ENCODE data around the gene ASPHD1.
"Not testable (repeated sequence)": the region's sequence is repeated elsewhere in the genome, so short reads cannot be mapped to it uniquely, and the experiment has no call there.

ASPHD1 gene

DNA sequence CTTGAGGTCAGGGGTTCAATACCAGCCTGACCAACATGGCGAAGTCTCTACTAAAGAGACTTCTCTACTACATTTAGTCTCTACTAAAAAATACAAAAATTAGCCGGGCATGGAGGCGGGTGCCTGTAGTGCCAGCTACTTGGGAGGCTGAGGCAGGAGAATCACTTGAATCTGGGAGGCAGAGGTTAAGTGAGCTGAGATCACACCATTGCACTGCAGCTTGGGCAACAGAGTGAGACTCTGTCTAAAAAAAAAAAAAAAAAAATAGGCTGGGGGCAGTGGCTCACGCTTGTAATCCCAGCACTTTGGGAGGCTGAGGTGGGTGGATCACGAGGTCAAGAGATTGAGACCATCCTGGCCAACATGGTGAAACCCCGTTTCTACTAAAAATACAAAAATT, 9.6 kb downstream of the ASPHD1 start:
- not testable (repeated sequence) for DNase-seq

DNA sequence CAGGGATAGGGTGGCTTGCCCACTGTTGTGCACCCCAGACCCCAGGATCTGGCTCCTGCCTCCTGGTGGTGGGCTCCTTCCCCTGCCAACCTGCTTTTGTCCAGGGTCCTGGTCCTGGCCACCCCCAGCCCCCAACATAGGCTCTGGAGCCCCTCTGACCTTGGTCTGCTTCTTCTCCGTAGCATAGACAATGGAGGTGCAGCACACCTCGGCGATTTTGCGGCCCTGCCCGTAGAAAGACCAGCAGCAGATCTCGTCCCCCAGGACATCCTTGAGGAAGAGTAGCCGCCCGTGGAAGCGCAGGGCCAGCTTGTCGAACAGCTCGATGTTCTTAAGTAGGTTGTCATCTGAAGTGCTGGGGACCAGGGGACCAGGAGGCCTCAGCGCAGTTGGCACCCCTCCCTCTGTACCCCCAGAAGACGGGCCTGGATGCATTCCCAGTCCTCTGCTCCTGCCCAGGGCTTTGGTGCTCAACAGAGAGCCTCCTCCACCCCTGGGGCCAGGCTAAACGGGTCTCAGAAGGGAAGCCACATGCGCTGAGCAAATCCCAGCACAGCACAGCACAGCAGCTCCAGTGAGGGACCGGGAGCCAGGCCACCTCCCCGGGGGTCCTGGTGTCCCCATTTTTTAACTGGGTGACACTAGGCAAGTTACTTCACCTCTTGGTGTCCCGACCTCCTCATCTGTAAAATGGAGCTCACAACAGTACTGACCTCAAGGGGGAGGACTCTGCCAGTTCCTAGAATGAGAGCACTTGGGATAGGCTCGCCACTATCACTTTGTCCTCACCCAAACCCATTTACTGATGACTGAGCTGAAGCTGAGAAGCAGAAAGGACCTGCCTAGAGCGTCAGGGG, 10.8 kb downstream of the ASPHD1 start:
- DNase-seq, result no peak

DNA sequence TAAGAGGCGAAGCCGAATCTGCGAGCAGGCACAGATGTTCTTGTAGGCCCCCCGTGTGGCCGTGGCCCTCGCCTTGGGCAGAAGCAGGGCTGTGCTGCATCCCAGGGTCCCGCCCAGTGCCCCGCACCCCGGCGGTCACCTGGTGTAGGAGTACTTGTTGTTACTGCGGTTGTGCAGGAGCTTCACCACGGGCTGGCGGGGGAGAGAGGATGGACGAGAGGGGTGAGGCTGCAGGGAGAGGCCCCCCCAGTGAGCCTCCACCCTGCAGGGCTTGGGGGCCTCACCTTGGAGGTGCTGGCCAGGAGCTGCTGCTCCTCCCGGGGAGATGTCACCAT, 11.4 kb downstream of the ASPHD1 start:
- DNase-seq, result no peak

DNA sequence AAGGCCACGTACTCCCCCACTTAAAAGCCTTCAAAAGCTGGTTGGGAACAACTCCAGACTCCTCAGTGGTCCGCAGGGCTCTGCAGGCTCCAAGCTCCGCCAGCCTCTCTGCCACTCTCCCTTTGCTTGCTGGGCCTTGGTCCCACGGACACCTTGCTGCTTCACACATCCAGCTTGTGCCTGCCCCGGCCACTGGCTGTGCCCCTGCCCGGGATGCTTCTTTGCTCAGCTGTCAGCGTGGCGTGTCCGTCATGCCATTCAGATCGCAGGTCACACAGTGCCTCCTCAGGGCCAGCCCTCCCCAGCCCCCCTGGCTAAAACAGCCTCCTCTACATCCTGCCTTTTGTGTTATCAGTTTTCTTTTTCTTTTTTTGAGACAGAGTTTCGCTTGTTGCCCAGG, 11.8 kb downstream of the ASPHD1 start:
- no peak for DNase-seq

DNA sequence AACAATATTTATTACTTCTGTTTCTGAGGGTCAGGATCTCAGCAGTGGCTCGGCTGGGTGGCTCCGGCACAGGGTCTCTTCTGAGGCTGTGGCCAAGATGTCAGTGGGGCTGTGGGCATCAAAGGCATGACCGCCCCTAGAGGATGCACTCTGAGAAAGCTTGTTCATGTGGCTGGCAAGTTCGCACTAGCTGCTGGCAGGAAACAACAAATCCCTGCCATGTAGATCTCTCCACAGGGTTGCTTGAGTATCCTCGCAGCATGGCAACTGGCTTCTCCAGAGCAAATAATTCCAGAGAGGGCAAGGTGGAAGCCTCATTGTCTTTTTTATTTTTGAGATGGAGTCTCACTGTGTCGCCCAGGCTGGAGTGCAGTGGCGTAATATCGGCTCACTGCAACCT, 13.2 kb downstream of the ASPHD1 start:
- DNase-seq, result no peak

DNA sequence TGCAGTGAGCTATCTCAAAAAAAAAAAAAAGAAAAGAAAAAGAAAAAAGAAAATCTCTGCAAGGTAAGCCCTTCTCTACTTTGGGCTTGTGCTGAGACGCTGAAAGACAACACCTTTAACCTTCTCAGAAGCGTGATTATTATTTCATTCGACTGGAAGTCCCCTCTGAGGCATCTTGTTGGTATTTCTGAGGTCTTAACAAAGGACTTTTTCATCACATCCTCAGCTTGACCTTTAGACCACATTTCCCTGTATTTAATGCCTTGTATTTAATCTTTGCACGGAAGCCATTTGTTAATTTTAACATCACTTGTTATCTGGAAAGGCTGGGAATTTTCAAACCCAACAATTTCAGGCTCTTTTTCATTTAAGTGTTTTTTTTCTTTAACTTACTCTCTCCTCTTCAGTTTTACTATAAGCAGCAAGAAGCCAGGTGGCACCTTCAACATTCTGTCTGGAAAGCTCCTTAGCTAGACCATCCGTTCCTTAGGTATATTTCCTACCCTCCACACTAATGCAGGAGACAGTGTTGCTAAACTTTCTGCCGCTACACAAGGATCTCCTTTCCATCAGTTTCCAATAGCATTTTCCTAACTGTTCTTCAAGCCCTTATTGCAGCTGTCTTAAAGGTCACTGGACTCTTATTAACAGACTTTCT, 15.4 kb downstream of the ASPHD1 start:
- DNase-seq, result no peak

DNA sequence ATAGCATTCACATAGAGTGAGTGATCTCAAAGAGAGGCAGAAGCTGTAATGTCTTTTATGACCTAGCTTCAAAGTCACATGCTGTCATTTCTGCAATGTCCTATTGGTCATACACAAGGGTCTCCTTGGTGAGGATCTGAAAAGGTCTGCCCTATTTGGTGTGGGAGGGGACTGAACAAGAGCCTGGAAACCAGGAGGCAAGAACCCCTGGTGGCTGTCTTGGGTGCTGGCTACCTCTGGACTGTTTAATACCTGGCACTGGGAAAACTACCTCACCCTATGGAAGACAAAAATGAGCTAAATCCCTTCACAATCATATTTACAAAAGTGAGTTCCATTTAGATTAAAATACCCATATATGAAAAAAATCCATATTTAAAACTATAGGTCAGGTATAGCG, 16.7 kb downstream of the ASPHD1 start:
- no peak for DNase-seq

DNA sequence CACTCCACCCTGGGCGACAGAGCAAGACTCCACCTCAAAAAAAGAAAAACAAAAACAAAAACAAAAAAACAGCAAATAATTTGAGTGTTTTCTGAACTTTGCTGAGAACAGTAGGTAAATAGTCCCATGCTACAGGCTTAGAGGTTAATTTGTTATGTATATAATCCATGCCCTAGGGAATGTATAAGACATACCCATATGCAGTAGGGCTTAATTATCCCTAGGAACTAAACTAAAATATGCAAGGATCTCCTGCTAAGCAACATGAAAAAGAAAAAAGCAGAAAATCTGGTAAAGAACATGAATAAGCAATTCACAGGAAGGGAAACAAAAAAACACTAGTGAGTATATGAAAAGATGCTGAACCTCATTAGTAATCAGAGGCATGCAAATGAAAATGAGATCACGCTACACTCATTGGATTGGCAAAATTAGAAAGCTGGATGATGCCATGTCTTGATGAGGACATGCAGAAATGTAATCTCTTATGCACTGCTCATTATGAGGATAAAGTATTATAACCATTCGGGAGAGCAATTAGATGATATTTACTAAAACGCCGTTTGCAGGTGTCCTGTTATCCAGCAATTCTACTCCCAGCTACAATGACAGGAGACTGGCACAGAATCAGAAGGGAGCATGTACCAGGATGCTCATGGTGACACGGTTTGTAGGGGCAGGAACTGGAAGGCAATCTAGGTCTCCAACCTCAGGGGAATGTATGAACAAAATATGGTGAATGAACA, 20.2 kb downstream of the ASPHD1 start:
- no peak for DNase-seq

DNA sequence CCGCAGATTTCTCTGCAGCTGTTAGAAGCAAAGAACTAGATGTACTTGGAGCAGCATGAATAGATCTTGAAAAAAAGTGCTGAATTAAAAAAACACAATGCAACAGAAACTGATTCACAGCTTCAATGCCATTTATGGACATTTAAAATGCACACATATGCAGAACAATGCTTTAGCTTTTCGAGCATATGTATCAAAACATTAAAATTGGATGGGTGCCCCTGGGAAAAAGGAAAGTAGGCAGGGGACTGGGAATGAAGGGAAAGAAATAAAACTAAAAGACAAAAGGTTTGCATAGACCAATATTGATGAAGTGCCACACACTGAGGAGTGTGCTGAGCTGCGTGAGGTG, 20.7 kb downstream of the ASPHD1 start:
- DNase-seq, result no peak

DNA sequence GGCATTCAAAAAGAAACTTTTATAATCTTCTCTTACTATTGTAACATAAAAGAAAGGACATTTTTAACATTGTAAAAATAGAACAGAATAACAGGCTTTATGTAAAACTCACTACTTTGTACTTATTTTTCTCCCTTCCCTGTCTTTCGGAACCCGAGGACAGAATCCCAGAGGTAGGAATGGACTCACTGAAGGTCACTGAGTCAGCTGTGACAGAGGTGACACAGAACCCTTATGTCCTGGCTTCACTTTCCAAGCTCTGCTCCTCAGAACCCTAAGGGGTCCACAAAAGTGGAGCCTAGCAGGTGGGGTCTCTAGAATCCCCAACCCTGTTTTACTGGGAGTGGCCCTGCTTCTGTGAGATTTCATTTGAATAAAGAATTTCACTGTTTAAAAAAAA, 22.0 kb downstream of the ASPHD1 start:
- no peak for DNase-seq

DNA sequence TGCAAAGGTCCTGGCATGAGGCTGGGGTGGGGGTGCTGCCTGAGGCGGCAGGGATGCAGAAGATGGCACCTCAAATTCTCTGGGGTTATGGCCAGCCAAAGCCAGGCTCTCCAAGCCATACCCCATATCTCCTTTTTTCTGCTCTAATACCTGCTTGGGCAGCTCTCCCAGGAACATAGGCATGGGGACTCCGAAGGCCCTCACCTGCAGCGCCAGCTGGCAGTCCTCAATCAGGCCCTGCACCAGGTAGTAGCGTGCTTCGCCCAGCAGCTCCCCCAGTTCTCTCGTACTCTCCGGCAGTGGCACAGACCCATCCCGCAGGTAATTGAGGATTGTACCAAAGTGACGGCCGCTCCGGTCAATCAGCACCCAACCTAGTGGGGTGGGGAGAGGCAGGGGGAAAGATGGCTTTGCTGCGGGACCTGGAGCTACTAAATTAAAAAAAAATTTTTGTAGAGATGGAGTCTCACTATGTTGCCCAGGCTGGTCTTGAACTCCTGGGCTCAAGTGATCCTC, 22.8 kb downstream of the ASPHD1 start:
- no peak for DNase-seq

DNA sequence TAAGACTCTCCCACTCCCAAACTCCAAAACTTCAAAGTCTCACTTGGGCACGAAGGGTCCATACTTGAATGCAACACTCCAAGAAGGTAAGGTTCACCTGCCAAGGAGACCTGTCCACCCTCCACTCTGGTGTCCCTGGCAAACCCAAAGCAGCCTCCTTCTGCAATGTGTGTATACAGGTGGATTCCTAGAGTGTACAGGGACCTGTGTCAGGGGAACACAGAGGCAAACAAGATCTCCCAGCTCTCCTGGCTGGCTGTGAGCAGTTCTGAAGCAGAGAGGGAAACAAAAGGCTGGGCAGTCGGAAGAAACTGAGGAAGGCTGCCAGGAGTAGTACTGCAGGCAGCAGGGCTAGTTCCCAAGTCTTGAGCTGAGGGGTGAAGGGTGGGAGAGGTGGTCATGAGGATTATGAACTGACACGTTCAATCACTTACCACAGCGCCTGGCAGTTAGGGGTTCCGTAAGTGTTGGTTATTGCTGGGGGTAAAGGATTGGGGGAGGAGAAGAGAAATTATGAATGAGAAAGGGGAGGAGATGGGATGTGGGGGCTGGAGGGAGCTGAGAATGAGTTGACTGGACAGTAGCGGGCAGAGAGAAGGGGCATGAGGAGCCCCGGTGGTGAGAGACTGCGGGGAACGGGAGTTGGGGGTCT, 24.9 kb downstream of the ASPHD1 start:
- DNase-seq, result no peak

DNA sequence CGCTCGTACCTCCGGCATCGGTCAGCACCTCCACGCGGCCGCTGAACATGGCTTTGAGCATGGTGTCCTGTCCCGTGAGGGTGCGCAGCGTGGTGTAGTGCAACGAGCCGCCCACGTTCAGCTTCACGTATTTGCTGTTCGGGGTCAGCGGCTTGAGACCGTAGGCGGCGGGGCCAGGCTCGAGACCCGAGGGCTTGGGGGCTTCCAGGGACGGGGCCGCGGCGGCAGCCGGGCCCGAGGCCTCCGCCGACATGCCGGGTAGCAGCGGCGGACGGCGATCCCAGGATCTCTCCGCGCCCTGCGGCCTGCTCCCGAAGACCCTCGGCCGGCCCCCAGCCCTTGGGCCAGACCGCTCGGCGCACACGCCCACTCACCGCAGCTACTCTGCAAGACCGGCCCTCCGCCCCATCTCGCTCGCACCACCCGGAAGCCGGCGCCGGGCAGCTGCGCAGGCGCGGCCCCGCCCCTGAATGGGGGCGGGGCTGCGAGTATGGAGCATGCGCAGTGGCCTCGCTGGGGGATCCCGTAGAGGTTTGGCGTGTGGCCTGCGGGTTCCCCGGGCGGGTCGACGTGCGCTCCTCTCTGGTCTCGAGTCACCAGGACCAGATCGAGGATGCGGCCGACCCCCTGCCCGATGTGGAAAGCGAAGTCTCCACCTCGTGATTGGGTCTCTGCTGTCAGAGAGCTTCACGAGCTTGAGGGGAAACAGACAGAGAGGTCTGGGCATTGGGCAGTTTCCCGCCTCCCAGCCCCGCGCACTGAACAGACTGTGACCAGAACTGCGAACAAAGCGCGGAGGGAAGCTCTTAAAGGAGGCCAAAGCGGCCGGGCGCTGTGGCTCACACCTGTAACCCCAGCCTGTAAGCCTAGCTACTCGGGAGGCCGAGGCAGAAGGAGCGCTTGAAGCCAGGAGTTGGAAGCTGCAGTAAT, 25.8 kb downstream of the ASPHD1 start, which contains the start of gene KCTD13:
Gene KCTD13 (minus strand): TSS at position 446 of the 930 bp plus-strand sequence. CDS start 193 bp downstream, at position 253.
- DNase-seq, result peak; percentile 92

DNA sequence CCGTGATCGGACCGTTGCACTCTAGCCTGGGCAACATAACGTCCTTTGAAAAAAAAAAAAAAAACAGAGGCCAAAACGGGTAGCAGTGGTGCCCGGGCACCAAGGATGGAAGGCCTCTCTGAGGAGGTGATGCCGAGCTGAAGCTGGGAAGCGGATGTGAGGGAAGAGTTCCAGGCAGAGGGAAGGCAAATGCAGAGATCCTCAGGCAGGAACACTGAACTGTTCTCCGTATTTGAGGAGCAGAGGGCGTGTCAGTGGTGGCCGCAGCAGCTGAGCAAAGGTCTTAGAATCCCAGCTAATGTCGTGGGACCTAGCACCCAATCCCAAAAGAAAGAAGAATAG, 26.4 kb downstream of the ASPHD1 start:
- no peak for DNase-seq

DNA sequence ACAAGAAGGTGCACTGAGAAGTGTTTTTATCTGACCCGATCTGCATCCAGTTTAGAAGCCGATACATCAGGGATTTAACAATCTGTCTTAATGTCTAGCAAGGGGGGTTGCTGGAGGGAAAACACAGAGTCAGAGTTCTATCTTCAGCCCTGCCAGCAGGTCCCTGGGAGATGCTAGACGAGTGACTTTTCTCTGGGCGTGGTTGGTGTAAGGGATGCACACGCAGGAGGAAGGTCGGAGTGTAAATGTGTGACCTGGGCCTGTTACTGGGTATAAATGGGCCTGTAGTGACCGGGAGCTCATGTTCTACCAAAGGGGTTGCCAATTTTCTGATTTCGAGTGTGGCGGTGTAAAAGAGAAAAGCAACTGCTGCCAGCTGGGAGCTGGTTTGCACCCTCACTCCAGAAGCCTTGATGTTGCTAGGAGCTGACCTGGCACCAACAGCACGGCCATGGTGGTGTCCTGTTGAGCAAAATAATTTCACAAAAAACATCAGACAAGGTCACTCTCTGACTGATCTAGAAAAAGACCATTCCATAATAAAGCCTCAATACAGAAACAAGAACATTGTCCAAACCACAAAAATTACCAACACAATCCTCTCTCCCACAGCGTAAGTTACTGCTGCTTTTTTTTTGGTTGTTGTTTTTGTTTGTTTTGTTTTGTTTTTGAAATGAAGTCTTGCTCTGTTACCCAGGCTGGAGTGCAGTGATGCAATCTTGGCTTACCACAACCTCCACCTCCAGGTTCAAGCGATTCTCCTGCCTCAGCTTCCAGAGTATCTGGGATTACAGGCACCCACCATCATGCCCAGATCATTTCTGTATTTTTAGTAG, 27.0 kb downstream of the ASPHD1 start:
- DNase-seq, result no peak

DNA sequence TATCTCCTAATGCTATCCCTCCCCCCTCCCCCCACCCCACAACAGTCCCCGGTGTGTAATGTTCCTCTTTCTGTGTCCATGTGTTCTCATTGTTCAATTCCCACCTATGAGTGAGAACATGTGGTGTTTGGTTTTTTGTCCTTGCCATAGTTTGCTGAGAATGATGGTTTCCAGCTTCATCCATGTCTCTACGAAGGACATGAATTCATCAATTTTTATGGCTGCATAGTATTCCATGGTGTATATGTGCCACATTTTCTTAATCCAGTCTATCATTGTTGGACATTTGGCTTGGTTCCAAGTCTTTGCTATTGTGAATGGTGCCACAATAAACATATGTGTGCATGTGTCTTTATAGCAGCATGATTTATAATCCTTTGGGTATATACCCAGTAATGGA, 31.5 kb downstream of the ASPHD1 start:
- not testable (repeated sequence) for DNase-seq

DNA sequence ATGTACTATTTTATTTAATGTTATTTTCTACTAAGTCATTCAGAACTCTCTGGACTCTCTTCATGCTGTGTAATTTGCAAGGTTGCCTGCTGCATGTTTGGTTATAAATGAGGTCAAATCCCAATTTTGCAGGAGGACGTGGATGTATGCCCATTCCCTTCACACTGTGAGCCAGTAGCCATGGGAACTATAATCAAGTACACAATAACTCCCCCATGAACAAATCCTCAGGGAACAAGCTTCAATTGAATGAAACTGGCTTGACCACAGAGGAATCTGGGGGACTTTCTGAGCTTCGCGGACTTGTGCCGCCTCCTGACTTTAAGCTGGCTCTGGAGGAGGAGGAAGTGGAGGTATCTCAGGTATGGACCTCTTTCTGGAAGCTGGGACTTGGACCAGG, 40.4 kb downstream of the ASPHD1 start:
- no peak for DNase-seq

DNA sequence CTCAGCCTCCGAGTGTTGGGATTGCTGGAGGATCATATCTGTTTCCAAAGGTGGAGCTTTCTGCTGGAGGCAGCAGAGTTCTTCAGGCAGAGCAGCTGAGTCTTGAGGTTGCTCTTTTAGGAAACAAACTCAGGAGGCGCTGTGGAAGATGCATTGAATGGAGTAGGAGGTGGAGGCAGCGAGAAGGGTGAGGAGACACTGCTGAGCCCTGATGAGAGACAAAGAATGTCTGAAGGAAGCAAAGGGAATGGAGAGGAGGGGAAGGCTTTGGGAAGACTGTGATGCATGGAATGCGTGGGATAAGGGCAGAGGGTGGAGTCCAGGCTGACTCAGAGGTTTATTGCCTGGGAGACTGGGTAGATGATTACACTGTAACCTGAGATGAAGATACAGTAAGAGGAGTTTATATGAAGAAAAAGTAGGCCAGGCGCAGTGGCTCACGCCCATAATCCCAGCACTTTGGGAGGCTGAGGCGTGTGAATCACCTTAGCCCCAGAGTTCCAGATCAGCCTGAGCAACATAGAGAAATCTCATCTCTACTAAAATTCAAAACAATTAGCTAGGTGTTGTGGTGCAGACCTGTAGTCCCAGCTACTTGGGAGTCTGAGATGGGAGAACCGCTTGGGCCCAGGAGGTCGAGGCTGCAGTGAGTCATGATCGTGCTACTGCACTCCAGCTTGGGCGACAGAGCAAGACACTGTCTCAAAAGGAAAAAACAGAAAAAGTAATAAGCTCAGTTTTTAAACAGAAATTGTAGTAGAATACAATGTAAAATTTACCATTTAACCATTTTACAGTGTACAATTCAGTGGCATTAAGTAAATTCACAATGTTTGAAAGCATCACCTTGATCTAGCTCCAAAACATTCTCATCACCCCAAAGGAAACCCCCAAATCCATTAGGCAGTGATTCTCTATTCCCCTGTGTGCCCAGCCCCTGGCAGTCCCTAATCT, 43.8 kb downstream of the ASPHD1 start:
- DNase-seq, result no peak

DNA sequence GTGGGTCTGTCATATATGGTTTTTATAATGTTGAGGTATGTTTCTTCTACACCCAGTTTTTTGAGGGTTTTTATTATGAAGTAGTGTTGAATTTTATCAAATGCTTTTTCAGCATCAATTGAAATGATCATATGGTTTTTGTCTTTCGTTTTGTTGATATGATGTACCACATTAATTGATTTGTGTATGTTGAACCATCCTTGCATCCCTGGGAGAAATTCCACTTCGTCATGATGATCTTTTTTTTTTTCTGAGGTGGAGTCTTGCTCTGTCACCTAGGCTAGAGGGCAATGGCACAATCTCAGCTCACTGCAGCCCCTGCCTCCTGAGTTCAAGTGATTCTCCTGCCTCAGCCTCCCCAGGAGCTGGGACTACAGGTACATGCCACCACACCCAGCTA, 47.6 kb downstream of the ASPHD1 start:
- no peak for DNase-seq

Measured in CD4-positive, alpha-beta T cell treated with Interleukin-21 for 1 hour (primary cell).